Chondrocyte (in vitro differentiated cells): ENCODE measurements around the gene EME2. TPM values are rescaled to one million over a fixed set of nuclear protein-coding genes. Genes with fewer than 3 reads are reported as not detected.

Experiments used
- DNase-seq: peaks from one replicate; pipeline ENCODE4 v3.0.0; 2021; ENCODE audit warnings: mixed read lengths, low spot score
- H3K27ac Mint-ChIP-seq: one replicate; pipeline ENCODE4 v1.8.0; 2021; ENCODE audit warnings: mild to moderate bottlenecking, moderate library complexity, mixed read lengths; ENCODE audit not compliant: unreplicated experiment
- H3K27me3 Mint-ChIP-seq: 2 replicates; pipeline ENCODE4 v1.8.0; 2021; ENCODE audit warnings: low read depth, mixed read lengths
- H3K36me3 Mint-ChIP-seq: 2 replicates; pipeline ENCODE4 v1.8.0; 2021; ENCODE audit warnings: low read depth, mixed read lengths
- H3K4me1 Mint-ChIP-seq: 2 replicates; pipeline ENCODE4 v1.8.0; 2021; ENCODE audit warnings: low read depth, mild to moderate bottlenecking, mixed read lengths
- H3K4me3 Mint-ChIP-seq: one replicate; pipeline ENCODE4 v1.8.0; 2021; ENCODE audit warnings: mild to moderate bottlenecking, moderate library complexity, mixed read lengths; ENCODE audit not compliant: unreplicated experiment
- H3K9me3 Mint-ChIP-seq: 2 replicates; pipeline ENCODE4 v1.8.0; 2021; ENCODE audit warnings: low read depth, mixed read lengths
- CTCF ChIP-seq: fragments of 200-600 bp; sonication (generic); IDR thresholded peaks from 2 replicates; pipeline ENCODE4 v1.5.0; 2021; ENCODE audit warnings: antibody characterized with exemption, mild to moderate bottlenecking, moderate library complexity
- total RNA-seq: library from RNA; stranded (reverse); gene quantifications from 3 replicates; pipeline ENCODE4 v1.2.1, GENCODE V29; 2021

The EME2 gene
- total RNA-seq, 1 donor from 2014 or later, result 16.9 TPM

GRCh38 chr16:1777375-1778199, 5.0 kb downstream of the EME2 start:
- peak overlapping the region; percentile 17 for H3K27ac Mint-ChIP-seq
- peaks cover 4% of the 10 kb centered on the region for H3K36me3 Mint-ChIP-seq
- H3K27me3 Mint-ChIP-seq, result no peaks in the 10 kb centered on the region
- no peak for TF ChIP-seq CTCF
- no peaks in the 10 kb centered on the region for H3K9me3 Mint-ChIP-seq
- DNase-seq, result no peak
- no peak overlapping the region for H3K4me3 Mint-ChIP-seq
- peaks cover 25% of the 10 kb centered on the region for H3K4me1 Mint-ChIP-seq

- no peak for TF ChIP-seq CTCF
- Mint-ChIP-seq H3K36me3 (peaks cover 4% of the 10 kb centered on the region), H3K27me3 (no peaks in the 10 kb centered on the region), H3K27ac (peak overlapping the region; percentile 65), H3K9me3 (no peaks in the 10 kb centered on the region), H3K4me3 (no peak overlapping the region), H3K4me1 (peaks cover 28% of the 10 kb centered on the region)
- DNase-seq, result no peak
These were observed 5.9 kb downstream of the EME2 start for GRCh38 chr16:1778200-1779179.

- H3K4me3 Mint-ChIP-seq, result no peak overlapping the region
- no peaks in the 10 kb centered on the region for H3K27me3 Mint-ChIP-seq
- no peaks in the 10 kb centered on the region for H3K9me3 Mint-ChIP-seq
- no peak for DNase-seq
- H3K27ac Mint-ChIP-seq, result peak overlapping the region; percentile 65
- peaks cover 4% of the 10 kb centered on the region for H3K36me3 Mint-ChIP-seq
- H3K4me1 Mint-ChIP-seq, result peaks cover 28% of the 10 kb centered on the region
- no peak for TF ChIP-seq CTCF
These were observed 6.7 kb downstream of the EME2 start for GRCh38 chr16:1779234-1779701.

GRCh38 chr16:1779741-1780676, 7.4 kb downstream of the EME2 start:
- Mint-ChIP-seq H3K36me3 (peaks cover 4% of the 10 kb centered on the region), H3K27ac (peak overlapping the region; percentile 27)
- no peak for TF ChIP-seq CTCF

More at GRCh38 chr16:1779741-1780676, 7.4 kb downstream of the EME2 start:
- Mint-ChIP-seq H3K27me3 (no peaks in the 10 kb centered on the region), H3K4me3 (peak overlapping the region; percentile 90), H3K9me3 (no peaks in the 10 kb centered on the region), H3K4me1 (peaks cover 24% of the 10 kb centered on the region)
- no peak for DNase-seq
